PC-9 (cell line): ENCODE results near the gene RUNX2.

Experiments used
- CTCF ChIP-seq: fragments of 200-600 bp; sonication (generic); conservative IDR thresholded peaks from 2 replicates; pipeline ENCODE4 v1.6.1; 2017; ENCODE audit warnings: mixed run types, antibody characterized with exemption, mild to moderate bottlenecking, moderate library complexity
- EZH2 ChIP-seq: fragments of 200-600 bp; sonication (generic); IDR thresholded peaks from 2 replicates; pipeline ENCODE4 v1.8.0; 2017; ENCODE audit warnings: antibody characterized with exemption, low read depth

GRCh38 chr6:45500924-45501816 lies 173.0 kb downstream of the RUNX2 start:
- TF ChIP-seq CTCF, result no peak
- TF ChIP-seq EZH2, result no peak
